CD4-positive, alpha-beta T cell treated with Interferon alpha-2 for 1 hour (primary cell): ENCODE data around the gene SIKE1.
"Not testable (repeated sequence)": the region's sequence is repeated elsewhere in the genome, so short reads cannot be mapped to it uniquely, and the experiment has no call there.

ENCODE experiments used
- DNase-seq, 2 donors: peaks; one replicate each; pipeline ENCODE4 v3.0.0-alpha.2; 2020 to 2022

SIKE1 gene

GRCh38 chr1:114755006-114755931 is 25.2 kb downstream of the SIKE1 start:
- DNase-seq, result no peak

- not testable (repeated sequence) for DNase-seq
Observed at GRCh38 chr1:114753702-114754101, 26.8 kb downstream of the SIKE1 start.

GRCh38 chr1:114753143-114753542 is 27.3 kb downstream of the SIKE1 start:
- no peak for DNase-seq

GRCh38 chr1:114750780-114751179 is 29.7 kb downstream of the SIKE1 start:
- DNase-seq, result no peak

GRCh38 chr1:114749835-114750234 is 30.6 kb downstream of the SIKE1 start:
- DNase-seq, result no peak

GRCh38 chr1:114746450-114747121 is 33.9 kb downstream of the SIKE1 start:
- DNase-seq, result no peak

GRCh38 chr1:114745291-114745690 is 35.2 kb downstream of the SIKE1 start:
- no peak for DNase-seq

GRCh38 chr1:114741963-114742746 is 38.3 kb downstream of the SIKE1 start:
- DNase-seq, result no peak

GRCh38 chr1:114740331-114740730 is 40.2 kb downstream of the SIKE1 start:
- DNase-seq, result no peak

- no peak for DNase-seq
Observed at GRCh38 chr1:114737314-114737849, 43.1 kb downstream of the SIKE1 start.

GRCh38 chr1:114735479-114735878 is 45.0 kb downstream of the SIKE1 start:
- DNase-seq, result no peak

- no peak for DNase-seq
Observed at GRCh38 chr1:114729782-114730181, 50.7 kb downstream of the SIKE1 start.

GRCh38 chr1:114728553-114728952 is 51.9 kb downstream of the SIKE1 start:
- no peak for DNase-seq

GRCh38 chr1:114725230-114725629 is 55.3 kb downstream of the SIKE1 start:
- DNase-seq, result no peak

- no peak for DNase-seq
Observed at GRCh38 chr1:114723915-114724314, 56.6 kb downstream of the SIKE1 start.

- DNase-seq, result no peak
Observed at GRCh38 chr1:114723457-114723856, 57.0 kb downstream of the SIKE1 start.

GRCh38 chr1:114720492-114720891 is 60.0 kb downstream of the SIKE1 start:
- DNase-seq, result no peak
